Smooth muscle cell (in vitro differentiated cells): ENCODE results near the gene STEAP2. TPM values are rescaled to one million over a fixed set of nuclear protein-coding genes. Genes with fewer than 3 reads are reported as not detected.

Experiments
- DNase-seq: peaks from one replicate; lab custom pipeline; 2025; ENCODE audit not compliant: unreplicated experiment; lab: John Stamatoyannopoulos, UW
- H2AFZ ChIP-seq: fragments of 200-600 bp; sonication (generic); 2 replicates; pipeline ENCODE4 v1.6.0; 2016; ENCODE audit warnings: antibody characterized with exemption, low read depth, mild to moderate bottlenecking
- H3F3A ChIP-seq: fragments of 200-600 bp; sonication (generic); 2 replicates; pipeline ENCODE4 v1.6.0; 2017; ENCODE audit warnings: antibody characterized with exemption, low read depth
- H3K27ac ChIP-seq: fragments of 200-600 bp; sonication (generic); 2 replicates; pipeline ENCODE4 v1.5.1; 2016; ENCODE audit warnings: low read depth, mild to moderate bottlenecking
- H3K27me3 ChIP-seq: fragments of 200-600 bp; sonication (generic); 2 replicates; pipeline ENCODE4 v1.6.1; 2016; ENCODE audit warnings: low read depth, mild to moderate bottlenecking
- H3K36me3 ChIP-seq: fragments of 200-600 bp; sonication (generic); 2 replicates; pipeline ENCODE4 v1.5.1; 2016; ENCODE audit warnings: low read depth
- H3K4me1 ChIP-seq: fragments of 200-600 bp; sonication (generic); 2 replicates; pipeline ENCODE4 v1.5.1; 2016; ENCODE audit warnings: low read depth
- H3K4me2 ChIP-seq: fragments of 200-600 bp; sonication (generic); 2 replicates; pipeline ENCODE4 v1.6.0; 2016; ENCODE audit warnings: mild to moderate bottlenecking
- H3K4me3 ChIP-seq: fragments of 200-600 bp; sonication (generic); 2 replicates; pipeline ENCODE4 v1.5.1; 2016; ENCODE audit warnings: mild to moderate bottlenecking
- H3K79me2 ChIP-seq: fragments of 200-600 bp; sonication (generic); 2 replicates; pipeline ENCODE4 v1.6.0; 2016; ENCODE audit warnings: low read depth, mild to moderate bottlenecking
- H3K9ac ChIP-seq: fragments of 200-600 bp; sonication (generic); 2 replicates; pipeline ENCODE4 v1.6.0; 2016; ENCODE audit warnings: low read depth
- H3K9me3 ChIP-seq: fragments of 200-600 bp; sonication (generic); replicated peaks from 2 replicates; pipeline ENCODE4 v1.5.1; 2016; ENCODE audit warnings: low read depth
- H4K20me1 ChIP-seq: fragments of 200-600 bp; sonication (generic); 2 replicates; pipeline ENCODE4 v1.6.0; 2016; ENCODE audit warnings: low read depth
- CTCF ChIP-seq: fragments of 200-600 bp; sonication (generic); IDR thresholded peaks from 2 replicates; pipeline ENCODE4 v1.5.1; 2017; ENCODE audit warnings: borderline replicate concordance, mild to moderate bottlenecking, antibody characterized with exemption; ENCODE audit not compliant: insufficient read depth, poor library complexity, severe bottlenecking
- WGBS: methylation state at CpG from one replicate; pipeline ENCODE4 v1.1.7; 2016; ENCODE audit warnings: low lambda C conversion rate; 5-methylcytosine and 5-hydroxymethylcytosine counted together
- polyA plus RNA-seq: library from polyadenylated mRNA; unstranded; fragments of >200 nt; fragmentation: Nextera tagmentation; extraction: Ambion mirVana; gene quantifications from 2 replicates; pipeline ENCODE4 v1.2.1, GENCODE V29; 2016
- total RNA-seq: library from RNA; depleted of rRNA; stranded (reverse); fragments of >200 nt; gene quantifications from 2 replicates; pipeline ENCODE4 v1.2.3, GENCODE V29; 2014

The STEAP2 gene
- total and polyA plus RNA-seq, 2 experiments from 2014 or later: 1.0 TPM; not detected in 1

DNA sequence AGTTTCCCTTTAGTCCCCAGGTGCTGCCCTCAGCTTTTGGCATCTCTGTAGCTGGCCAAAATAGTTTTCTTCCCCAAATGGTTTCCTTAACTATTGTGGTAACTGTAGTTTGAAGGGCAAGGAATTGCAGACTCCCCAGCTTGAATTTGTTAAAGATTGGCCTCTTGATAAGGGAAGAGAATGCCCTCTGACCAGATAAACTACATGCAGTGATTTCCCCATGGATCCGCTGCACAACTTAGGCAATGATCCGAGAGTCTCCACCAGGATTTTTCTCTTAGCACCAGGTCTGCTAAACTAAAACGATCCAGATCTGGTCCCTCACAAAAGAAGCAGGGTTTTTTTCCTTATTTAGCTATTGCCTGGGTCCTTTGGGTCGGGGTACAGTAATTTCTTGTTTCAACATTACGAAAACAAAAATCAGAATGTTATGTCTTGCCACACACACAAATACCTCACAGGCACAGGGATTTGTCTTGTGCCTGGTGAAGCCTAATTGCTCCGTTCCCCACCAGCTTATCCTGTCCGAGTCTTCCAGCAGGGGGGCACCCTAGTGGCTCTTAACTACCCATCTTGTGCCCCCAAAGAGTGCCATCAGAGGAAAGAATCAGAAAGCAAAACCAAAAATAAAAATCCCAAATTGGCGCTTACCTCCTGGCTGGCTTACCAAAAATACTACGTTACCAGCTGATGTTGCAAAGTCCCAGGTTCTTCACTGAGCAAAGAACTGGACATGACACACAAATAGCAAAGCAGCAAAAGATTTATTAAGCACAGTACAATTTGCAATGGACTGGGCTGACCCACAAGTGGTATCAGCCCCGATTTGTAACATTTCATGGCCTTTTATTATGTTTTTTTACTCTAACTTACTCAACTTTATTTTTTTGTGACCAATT is 16.4 kb upstream of the STEAP2 start:
- no peak for TF ChIP-seq CTCF
- no peaks in the 10 kb centered on the region for H3K4me1 ChIP-seq
- H3K9me3 ChIP-seq: no peaks in the 10 kb centered on the region
- no peaks in the 10 kb centered on the region for H3K27me3 ChIP-seq
- 74% methylated on average over 10 of the region's 10 CpGs for WGBS
- no peaks in the 10 kb centered on the region for H3F3A ChIP-seq
- no peaks in the 10 kb centered on the region for H3K36me3 ChIP-seq
- H3K4me2 ChIP-seq: no peak overlapping the region
- no peak overlapping the region for H3K27ac ChIP-seq
- H2AFZ ChIP-seq: no peak overlapping the region
- H4K20me1 ChIP-seq: no peaks in the 10 kb centered on the region
- no peak overlapping the region for H3K4me3 ChIP-seq
- H3K79me2 ChIP-seq: no peaks in the 10 kb centered on the region
- no peak for DNase-seq
- no peak overlapping the region for H3K9ac ChIP-seq

GRCh38 chr7:90201500-90202195 is 9.9 kb upstream of the STEAP2 start:
- H3K4me3 ChIP-seq: no peak overlapping the region
- no peaks in the 10 kb centered on the region for H3K4me1 ChIP-seq
- TF ChIP-seq CTCF: no peak
- no peaks in the 10 kb centered on the region for H3F3A ChIP-seq
- no peaks in the 10 kb centered on the region for H3K27me3 ChIP-seq
- DNase-seq: no peak
- no peak overlapping the region for H3K27ac ChIP-seq
- H3K9ac ChIP-seq: no peak overlapping the region
- WGBS: 86% methylated on average over 2 of the region's 2 CpGs
- H2AFZ ChIP-seq: no peak overlapping the region
- no peaks in the 10 kb centered on the region for H3K79me2 ChIP-seq
- H3K36me3 ChIP-seq: no peaks in the 10 kb centered on the region
- H4K20me1 ChIP-seq: no peaks in the 10 kb centered on the region
- no peaks in the 10 kb centered on the region for H3K9me3 ChIP-seq
- H3K4me2 ChIP-seq: no peak overlapping the region

DNA sequence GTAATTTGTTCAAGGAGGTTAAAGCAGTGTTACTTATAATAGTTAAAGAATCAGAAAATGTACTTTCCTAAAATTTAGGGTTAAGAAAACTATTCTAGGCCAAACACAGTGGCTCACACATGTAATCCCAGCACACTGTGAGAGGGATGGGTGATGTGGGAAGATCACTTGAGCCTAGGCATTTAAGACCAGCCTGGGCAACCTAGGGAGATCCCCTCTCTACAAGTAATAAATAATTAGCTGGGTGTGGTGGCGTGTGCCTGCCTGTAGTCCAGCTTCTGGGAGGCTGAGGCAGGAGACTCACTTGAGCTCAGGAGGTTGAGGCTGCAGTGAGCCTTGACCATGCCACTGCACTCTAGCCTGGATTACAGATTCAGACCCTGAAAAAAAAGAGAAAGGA is 3.6 kb upstream of the STEAP2 start:
- H3K9ac ChIP-seq: no peak overlapping the region

More for the DNA sequence above, 3.6 kb upstream of the STEAP2 start:
- Histone ChIP-seq H4K20me1 (no peaks in the 10 kb centered on the region), H3K27ac (no peak overlapping the region), H3K4me3 (no peak overlapping the region), H3K9me3 (no peaks in the 10 kb centered on the region), H3F3A (peaks cover 4% of the 10 kb centered on the region), H3K27me3 (peaks cover 7% of the 10 kb centered on the region), H3K4me2 (no peak overlapping the region), H3K79me2 (no peaks in the 10 kb centered on the region), H3K36me3 (no peaks in the 10 kb centered on the region), H2AFZ (no peak overlapping the region), H3K4me1 (peaks cover 5% of the 10 kb centered on the region)
- TF ChIP-seq CTCF: no peak
- 83% methylated on average over 1 of the region's 1 CpG for WGBS
- no peak for DNase-seq
